NCI-H460 (cell line): ENCODE measurements around the gene MORN4. TPM values are rescaled to one million over a fixed set of nuclear protein-coding genes. Genes with fewer than 3 reads are reported as not detected.
"Not testable (repeated sequence)": the region's sequence is repeated elsewhere in the genome, so short reads cannot be mapped to it uniquely, and the experiment has no call there.

ENCODE experiments used
- DNase-seq: peaks from one replicate; pipeline ENCODE4 v3.0.0-alpha.2; 2016; ENCODE audit warnings: low read depth; ENCODE audit errors: extremely low read depth
- polyA plus RNA-seq: library from polyadenylated mRNA; depleted of rRNA; stranded (reverse); fragments of >200 nt; gene quantifications from 2 replicates; pipeline ENCODE4 v1.2.3, GENCODE V29; 2014; cell fraction: nucleus; rRNA removed
- total RNA-seq: library from RNA; depleted of rRNA; stranded (reverse); fragments of >200 nt; shearing (Covaris generic); gene quantifications from 2 replicates; pipeline ENCODE4 v1.2.3, GENCODE V29; 2014; rRNA removed

Gene MORN4
- total RNA-seq, result 13.3 and 19.5 TPM in 2 replicates
- 7.3 and 10.7 TPM in 2 replicates for polyA plus RNA-seq

DNA sequence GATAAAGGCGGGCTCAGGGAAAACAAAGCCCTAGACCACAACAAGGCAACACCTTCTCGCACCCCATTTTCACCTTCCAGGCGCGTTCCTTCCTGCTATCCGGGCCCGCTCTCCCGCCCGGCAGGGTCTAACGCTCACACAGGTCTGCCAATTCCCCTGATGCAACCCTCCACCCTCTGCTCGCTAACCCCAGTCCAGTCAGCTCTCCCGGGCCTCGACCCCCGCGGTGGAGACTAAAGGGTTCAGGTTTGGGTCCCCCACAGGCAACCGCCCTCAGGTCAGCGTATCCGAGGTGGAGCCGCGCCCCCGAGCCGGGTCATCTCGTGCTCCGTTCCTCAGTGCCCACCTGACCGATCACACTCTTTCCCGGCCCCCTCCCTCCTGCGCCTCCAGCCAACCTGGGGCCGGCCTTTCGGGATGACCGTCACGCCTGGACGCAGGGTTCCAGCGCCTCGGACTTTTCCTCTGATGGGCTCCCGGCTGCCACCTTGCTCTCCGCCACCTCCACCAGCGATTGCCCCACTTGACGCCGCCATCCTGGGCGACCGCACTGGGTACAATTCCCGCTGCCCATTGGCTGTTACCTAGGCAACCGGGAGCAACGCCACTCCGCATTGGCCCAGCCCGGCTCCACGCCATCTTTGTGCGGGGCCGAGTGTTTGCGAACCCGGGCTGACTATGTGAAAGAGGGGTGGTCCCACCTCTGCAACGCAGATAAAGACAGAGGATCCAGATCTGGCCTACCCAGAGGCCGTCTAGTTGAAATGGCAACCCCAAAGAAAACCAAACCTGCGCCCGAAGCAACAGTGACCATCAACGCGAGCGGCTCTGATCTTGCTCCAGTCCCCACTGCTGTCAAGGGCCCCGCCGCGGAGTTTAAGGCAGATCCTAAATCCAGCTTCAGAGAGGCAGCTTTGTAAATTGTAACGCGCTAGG is at the start of gene MORN4:
MORN4 (minus strand) TSS at position 552 of the 936 bp plus-strand sequence. CDS start 13,847 bp downstream, outside the sequence.
- DNase-seq, result peak; percentile 93

- DNase-seq, result no peak
Observed at GRCh38 chr10:97682042-97682441, 48.7 kb upstream of the MORN4 start.

GRCh38 chr10:97679594-97679993 is 46.3 kb upstream of the MORN4 start:
- DNase-seq, result no peak

DNA sequence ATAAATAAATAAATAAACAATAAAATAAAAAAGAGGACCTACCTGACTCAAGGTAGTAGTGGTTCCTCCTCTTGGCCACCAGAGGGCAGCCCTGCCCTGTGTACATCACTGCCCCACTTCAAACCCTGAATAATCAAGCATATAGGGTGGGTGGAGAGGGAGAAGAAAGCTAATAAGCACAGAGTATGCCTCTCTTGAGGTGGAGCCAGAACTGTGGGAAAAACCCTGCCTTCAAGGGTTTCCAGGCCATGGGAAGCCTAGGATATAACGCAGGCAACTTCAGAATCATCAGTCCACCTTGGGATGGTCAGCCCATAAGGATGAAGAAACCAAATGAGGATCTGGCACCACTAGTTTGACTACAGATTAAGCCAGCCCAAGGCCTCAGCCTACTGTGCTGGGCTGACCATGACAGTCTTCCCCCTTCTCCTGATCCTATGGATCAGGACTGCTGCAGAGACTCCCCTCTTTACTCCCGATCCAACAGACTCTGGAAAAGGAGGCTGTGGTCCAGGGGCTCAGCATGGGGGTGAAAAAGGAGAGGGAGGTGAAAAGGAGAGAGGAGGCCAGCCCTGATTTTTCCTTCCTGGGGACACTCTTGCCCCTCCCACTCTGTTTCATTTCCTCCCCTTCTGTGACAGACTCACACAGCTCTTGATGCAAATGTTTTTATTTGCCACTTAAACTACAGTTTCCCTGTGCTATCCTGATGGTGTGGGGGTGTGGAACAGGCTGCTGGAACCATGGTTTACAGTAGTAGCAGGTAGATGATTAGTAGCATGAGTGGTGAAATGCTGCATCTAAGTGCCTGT is 43.7 kb upstream of the MORN4 start:
- peak; percentile 60 for DNase-seq

GRCh38 chr10:97675222-97675621 is 41.9 kb upstream of the MORN4 start:
- no peak for DNase-seq

DNA sequence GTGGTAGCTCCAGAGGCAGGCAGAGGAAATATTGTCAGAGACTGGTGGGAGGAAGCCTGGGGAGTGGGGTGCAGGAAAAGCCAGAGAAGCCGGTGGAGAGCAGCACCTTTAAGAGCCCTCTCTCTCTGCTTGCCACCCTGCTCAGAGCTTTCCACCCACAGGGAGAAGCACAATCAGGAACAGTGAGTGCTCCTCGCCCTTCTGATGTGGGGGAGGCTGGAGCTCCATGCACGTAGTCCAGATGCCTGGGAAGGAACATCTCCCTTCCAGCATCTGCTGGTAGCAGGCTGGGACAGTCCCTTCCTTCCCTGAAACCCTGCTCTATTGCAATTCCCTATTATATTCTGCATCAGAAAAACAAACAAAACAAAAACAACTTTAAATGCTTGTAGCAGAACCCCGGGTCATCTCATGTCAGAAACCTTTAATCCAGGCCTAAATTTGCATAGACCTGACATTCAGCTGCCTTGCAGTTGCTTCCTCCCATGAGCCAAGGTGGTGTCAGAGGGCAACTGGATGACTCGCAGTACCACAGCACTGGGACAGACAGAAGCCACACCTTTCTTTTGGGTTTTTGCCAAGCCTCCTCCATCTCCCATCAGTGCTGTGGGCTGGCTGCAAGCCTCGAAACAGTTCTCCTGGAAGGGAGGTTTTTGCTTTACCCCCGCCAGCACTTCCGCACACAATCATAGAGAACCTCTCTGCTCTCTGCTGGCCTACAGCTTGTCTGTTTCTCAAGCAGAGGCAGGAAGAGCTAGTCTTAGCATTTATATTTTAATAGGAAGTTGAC is 40.6 kb upstream of the MORN4 start:
- DNase-seq, result no peak

- no peak for DNase-seq
Observed at GRCh38 chr10:97669571-97669970, 36.3 kb upstream of the MORN4 start.

- DNase-seq, result no peak
Observed at GRCh38 chr10:97667463-97667862, 34.2 kb upstream of the MORN4 start.

- DNase-seq, result no peak
Observed at GRCh38 chr10:97666992-97667391, 33.7 kb upstream of the MORN4 start.

DNA sequence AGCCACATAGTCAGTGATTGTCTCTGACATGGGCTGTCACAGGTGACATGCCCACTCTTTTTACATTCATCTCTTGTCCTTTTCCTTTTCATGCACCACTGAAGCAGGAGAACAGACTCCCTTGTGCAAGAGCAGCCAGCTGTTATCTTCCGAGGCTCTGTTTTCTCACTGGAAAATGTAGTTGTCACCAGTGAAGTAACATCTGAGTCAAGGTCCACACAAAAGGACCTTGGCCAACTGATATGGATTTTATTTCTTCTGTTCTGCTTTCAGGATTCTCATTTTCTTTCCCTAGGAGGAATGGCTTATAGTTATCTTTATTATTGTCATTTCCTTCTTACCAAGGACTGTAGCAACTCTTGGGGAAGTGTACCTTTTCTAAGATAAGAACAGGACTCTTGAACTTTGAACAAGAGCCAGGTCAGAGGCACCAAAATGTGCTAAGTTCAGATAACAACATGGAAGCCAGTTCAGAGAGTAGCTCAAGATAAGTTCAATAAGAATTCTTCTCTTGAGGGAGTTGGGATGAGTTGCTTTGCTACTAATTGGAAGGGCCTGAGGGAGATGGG is 31.1 kb upstream of the MORN4 start:
- no peak for DNase-seq

DNA sequence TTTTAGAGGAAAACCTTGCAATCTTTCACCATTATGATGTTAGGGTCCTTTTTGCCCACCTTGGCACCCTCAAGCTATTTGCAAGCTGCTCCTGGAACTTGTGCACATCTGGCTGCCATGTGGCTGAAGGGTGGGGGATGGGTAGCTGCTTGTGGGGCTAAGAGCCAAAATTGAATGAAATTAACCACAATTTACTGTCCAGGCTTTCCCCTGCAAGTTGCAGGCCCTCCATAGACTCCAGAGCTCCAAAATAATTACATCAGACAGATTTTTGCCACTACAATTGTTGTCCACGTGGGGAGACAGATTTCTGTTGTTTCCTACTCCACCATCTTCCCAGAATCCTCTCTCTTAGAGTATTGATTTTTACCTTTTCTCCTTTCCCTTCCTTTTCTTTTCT is 26.3 kb upstream of the MORN4 start:
- no peak for DNase-seq

DNA sequence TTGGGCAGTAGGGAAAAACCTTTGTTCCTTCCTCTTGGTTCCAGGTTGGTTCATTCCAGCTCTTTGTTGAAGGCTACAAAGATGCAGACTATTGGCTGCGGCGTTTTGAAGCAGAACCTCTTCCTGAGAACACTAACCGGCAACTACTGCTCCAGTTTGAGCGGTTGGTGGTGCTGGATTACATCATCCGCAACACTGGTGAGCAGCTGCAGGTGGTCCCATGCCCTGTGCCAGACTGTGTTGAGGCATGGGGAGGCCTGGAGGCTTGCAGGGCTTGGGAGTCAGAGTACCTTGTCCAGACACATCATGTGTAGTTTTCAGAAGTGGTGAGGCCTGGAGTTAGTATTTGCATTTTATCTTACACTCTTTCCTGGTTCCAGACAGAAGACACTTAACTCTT is 23.5 kb upstream of the MORN4 start:
- no peak for DNase-seq

DNA sequence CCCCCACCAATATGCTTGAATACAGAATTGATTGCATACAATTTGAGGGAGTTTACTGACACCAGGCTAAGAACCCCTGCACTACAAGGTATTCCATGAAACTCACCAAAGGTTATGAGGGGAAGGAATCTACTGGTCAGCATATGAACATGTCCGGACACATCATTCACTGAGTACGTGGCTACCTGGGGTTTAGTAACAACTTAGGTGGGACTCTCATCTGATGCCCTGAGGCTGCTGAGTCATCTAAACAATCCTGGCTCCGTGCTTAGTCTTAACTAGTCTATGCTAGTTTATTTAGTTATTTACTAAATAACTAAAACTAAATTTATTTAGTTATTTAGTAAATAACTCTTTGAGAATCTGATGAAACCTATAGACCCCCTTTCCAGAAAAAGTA is 18.5 kb upstream of the MORN4 start:
- no peak for DNase-seq

GRCh38 chr10:97650726-97651125 is 17.4 kb upstream of the MORN4 start:
- DNase-seq, result no peak

DNA sequence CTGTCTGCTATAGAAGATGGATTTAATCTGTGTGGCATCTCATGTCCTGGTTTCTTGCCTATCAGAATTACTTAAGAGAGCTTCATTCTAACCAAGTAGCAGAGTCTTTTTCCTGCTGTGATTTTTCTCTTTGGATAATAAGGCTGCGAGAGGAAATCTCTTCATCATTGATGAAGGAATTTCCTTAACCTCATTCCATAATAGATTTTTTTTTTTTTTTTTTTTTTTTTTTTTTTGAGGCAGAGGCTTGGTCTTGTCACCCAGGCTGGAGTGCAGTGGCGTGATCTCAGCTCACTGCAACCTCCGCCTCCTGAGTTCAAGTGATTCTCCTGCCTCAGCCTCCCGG is 16.1 kb upstream of the MORN4 start:
- not testable (repeated sequence) for DNase-seq

- peak; percentile 38 for DNase-seq
Observed at GRCh38 chr10:97648562-97649404, 15.5 kb upstream of the MORN4 start.

DNA sequence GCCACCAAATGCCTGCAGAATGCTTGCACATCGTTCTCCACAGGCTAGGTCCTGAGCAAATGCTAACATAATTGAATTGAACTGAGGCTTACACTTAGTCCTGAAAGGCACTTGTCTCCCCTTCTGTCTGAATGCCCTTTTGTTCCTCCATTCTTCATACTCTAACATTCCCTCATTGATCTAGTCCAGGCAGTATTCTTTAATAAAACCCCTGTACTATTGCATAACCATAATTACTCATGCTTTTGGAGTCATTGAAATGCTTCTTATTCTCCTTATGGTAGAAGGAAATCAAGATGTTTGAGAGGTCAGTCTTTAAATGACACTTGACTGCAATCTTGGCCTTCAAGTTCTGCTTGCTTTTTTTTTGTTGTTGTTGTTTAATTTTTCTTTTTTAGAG is 14.3 kb upstream of the MORN4 start:
- no peak for DNase-seq

DNA sequence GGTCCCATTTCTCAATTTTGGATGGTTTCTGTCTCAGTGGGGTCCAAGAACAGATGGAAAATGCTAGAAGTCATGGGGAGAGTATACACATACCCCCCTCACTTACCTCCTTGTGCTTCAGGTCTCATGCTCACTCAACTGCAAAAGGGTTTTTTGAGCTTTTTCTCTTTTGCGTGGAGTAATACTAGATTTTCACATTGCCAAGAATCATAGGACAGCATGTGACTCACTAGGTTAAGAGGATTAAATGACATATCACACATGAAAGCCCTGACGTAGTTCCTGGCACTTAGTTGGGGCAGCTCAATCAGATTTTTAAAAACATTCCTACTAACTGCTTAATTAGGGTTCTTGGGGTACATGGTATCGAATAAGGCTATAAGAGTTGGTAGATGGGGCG is 11.6 kb upstream of the MORN4 start:
- DNase-seq, result no peak

- no peak for DNase-seq
Observed at GRCh38 chr10:97643441-97643985, 10.2 kb upstream of the MORN4 start.
